PFSK-1 (cell line): ENCODE measurements around the gene WDR45.

Experiments used
- FOXP2 ChIP-seq: optimal IDR thresholded peaks from 2 replicates; pipeline ENCODE3; 2011; ENCODE audit warnings: borderline replicate concordance, control low read depth, inconsistent platforms; ENCODE audit not compliant: insufficient read depth; ENCODE audit errors: extremely low read length, extremely low read depth
- POLR2AphosphoS5 ChIP-seq: IDR thresholded peaks from 2 replicates; pipeline ENCODE4 v1.6.1; 2012; ENCODE audit warnings: low read depth, mild to moderate bottlenecking, control low read depth, low read length, moderate library complexity
- SIN3A ChIP-seq: IDR thresholded peaks from 2 replicates; pipeline ENCODE4 v1.6.1; 2012; ENCODE audit warnings: mild to moderate bottlenecking, low read length, moderate library complexity, borderline replicate concordance; ENCODE audit not compliant: insufficient read depth
- TAF1 ChIP-seq: IDR thresholded peaks from 2 replicates; pipeline ENCODE4 v1.6.1; 2012; ENCODE audit warnings: low read length, control low read depth, borderline replicate concordance; ENCODE audit not compliant: insufficient read depth
- TF ChIP-seq, protein P1 (sequence below), 2 experiments: IDR thresholded peaks; 2 replicates each; pipeline versions ENCODE4 v1.6.1 to v1.8.0; 2011 to 2012; ENCODE audit warnings: low read depth in 2 of 2, low read length in 2 of 2, control low read depth in 1 of 2, inconsistent platforms in 1 of 2, mild to moderate bottlenecking in 1 of 2, moderate library complexity in 1 of 2; ENCODE audit not compliant: insufficient read depth in 1 of 2

Gene WDR45

DNA sequence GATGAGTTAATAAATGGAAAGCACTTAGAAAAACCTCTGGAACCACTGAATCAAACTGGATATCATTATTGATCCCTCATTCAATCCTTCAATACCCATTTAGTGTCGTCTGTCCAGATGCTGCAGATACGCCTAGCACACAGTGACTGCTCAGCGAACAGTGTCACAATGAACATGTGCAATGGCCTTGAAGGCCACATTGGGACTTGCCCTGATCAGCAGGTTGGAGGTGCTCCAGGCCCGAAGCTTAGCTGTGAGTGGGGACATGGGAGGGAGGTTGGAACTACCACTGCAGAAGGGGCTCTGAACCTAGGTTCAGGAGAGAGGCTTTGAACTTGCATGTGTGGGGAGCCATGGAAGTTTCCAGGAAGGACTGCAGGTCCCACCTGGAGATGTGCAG, 26.6 kb upstream of the WDR45 start:
- TF ChIP-seq TAF1 (no peak), POLR2AphosphoS5 (no peak), FOXP2 (no peak), SIN3A (no peak)
- TF ChIP-seq, protein P1, sequence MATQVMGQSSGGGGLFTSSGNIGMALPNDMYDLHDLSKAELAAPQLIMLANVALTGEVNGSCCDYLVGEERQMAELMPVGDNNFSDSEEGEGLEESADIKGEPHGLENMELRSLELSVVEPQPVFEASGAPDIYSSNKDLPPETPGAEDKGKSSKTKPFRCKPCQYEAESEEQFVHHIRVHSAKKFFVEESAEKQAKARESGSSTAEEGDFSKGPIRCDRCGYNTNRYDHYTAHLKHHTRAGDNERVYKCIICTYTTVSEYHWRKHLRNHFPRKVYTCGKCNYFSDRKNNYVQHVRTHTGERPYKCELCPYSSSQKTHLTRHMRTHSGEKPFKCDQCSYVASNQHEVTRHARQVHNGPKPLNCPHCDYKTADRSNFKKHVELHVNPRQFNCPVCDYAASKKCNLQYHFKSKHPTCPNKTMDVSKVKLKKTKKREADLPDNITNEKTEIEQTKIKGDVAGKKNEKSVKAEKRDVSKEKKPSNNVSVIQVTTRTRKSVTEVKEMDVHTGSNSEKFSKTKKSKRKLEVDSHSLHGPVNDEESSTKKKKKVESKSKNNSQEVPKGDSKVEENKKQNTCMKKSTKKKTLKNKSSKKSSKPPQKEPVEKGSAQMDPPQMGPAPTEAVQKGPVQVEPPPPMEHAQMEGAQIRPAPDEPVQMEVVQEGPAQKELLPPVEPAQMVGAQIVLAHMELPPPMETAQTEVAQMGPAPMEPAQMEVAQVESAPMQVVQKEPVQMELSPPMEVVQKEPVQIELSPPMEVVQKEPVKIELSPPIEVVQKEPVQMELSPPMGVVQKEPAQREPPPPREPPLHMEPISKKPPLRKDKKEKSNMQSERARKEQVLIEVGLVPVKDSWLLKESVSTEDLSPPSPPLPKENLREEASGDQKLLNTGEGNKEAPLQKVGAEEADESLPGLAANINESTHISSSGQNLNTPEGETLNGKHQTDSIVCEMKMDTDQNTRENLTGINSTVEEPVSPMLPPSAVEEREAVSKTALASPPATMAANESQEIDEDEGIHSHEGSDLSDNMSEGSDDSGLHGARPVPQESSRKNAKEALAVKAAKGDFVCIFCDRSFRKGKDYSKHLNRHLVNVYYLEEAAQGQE (IDR thresholded peaks at IDR 0.05; ENCODE audit: insufficient read depth in 1 of 2, low read depth in 2 of 2, low read length in 2 of 2): no peak

DNA sequence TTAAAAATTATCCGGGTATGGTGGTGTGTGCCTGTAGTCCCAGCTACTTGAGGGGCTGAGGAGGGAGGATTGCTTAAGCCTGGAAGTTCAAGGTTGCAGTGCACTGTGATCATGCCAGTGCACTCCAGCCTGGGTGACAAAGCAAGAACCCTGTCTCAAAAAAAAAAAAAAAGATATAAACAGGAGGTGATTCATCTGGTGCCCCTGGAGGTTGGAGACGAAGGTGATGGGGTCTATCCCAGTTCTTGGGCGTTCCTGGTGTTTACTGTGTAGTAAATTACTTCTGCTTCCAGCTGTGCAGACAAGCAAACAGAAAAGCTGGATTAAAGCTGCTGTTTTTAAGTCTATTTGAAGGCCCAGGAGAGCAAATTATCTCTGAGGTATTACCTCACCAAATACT, 23.9 kb upstream of the WDR45 start:
- TF ChIP-seq SIN3A (no peak), TAF1 (no peak), POLR2AphosphoS5 (no peak), FOXP2 (no peak)
- TF ChIP-seq, protein P1 (IDR thresholded peaks at IDR 0.05; ENCODE audit: insufficient read depth in 1 of 2, low read depth in 2 of 2, low read length in 2 of 2): no peak

DNA sequence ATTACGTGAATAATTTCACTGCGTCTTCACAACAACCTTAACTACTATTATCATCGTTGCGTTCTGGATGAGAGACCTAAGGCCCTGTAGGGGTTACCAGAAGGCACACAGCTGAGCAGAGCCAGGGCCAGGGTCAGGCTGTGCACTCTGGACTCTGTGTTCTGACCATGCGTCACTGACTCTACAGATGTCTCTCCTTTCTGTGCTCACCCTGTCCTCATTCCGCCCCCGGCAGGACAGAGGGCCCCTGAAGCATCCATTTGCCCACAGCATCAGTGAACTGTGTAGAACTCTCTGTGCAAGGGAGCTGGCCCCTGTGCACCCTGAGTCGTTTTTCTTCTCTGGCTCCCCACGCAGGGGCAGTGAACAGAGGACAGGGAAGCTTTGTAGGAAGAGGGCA, 22.5 kb upstream of the WDR45 start:
- TF ChIP-seq, protein P1 (IDR thresholded peaks at IDR 0.05; ENCODE audit: insufficient read depth in 1 of 2, low read depth in 2 of 2, low read length in 2 of 2): no peak
- TF ChIP-seq SIN3A: no peak
- TF ChIP-seq POLR2AphosphoS5: no peak
- no peak for TF ChIP-seq TAF1
- TF ChIP-seq FOXP2: no peak

DNA sequence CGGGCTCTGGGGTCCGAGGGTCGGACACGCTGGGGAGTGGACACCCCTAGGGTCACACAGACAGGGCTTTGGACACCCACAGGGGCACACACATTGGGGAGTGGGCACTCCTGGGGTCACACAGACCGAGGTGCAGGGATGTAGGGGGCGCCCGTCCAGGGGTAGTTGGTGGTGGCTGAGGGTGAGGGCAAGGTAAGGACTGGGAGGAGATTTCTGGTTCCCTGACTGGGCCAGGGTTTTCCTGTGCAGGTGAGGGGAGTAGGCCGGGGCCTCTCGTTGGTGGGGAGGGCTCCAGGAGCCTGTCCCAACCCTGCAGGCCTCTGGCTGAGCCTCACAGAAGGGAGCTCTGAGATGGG, 21.9 kb upstream of the WDR45 start:
- TF ChIP-seq FOXP2 (no peak), POLR2AphosphoS5 (no peak), SIN3A (no peak), TAF1 (no peak)
- TF ChIP-seq, protein P1 (IDR thresholded peaks at IDR 0.05; ENCODE audit: insufficient read depth in 1 of 2, low read depth in 2 of 2, low read length in 2 of 2): no peak
